ENCODE data around the gene FGF13. TPM values are rescaled to one million over a fixed set of nuclear protein-coding genes. Genes with fewer than 3 reads are reported as not detected.

FGF13 gene
- total RNA-seq, 2 experiments from 2014 or later, result not detected

DNA sequence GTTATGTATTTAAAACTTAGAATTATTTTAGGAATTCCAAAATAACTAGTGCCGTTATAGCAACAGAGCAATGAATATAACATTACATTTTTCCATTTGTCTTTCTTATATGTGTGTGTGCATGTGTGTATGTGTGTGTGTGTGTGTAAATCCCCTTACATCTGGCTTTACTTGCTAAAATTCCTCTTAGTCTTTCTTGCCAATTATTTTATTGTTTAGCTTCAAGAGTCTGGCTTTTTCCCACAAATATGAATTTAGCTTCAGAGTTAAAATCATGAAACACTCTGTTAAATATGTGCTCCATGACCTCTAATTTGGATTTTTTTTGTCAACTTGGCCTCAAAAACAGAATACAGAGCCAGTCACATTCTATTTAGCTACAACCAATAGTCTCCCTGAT lies 18.9 kb downstream of the FGF13 start:
- Histone ChIP-seq H4K20me1 (ENCODE audit: insufficient read depth, low read length) (no peaks in the 10 kb centered on the region), H3K9me2 (ENCODE audit: insufficient read depth, low read length) (no peaks in the 10 kb centered on the region), H2AFZ (ENCODE audit: low read length) (no peak overlapping the region), H3K4me3 (ENCODE audit: low read depth, low read length, poor library complexity, severe bottlenecking) (no peak overlapping the region), H3K9me3 (ENCODE audit: low read length) (no peaks in the 10 kb centered on the region), H3K4me1 (ENCODE audit: insufficient read depth, low read length, poor library complexity, severe bottlenecking) (no peaks in the 10 kb centered on the region), H3K36me3 (ENCODE audit: insufficient read depth, low read length) (no peaks in the 10 kb centered on the region), H3K4me2 (ENCODE audit: low read length) (no peak overlapping the region), H3K27ac (ENCODE audit: low read depth, low read length, poor library complexity, severe bottlenecking) (no peak overlapping the region), H3K79me2 (ENCODE audit: insufficient read depth, low read depth, low read length) (no peaks in the 10 kb centered on the region)
- no peak for TF ChIP-seq EZH2phosphoT487 (IDR thresholded peaks at IDR 0.05; ENCODE audit: borderline replicate concordance, low read depth, low read length)
- TF ChIP-seq, protein P1, sequence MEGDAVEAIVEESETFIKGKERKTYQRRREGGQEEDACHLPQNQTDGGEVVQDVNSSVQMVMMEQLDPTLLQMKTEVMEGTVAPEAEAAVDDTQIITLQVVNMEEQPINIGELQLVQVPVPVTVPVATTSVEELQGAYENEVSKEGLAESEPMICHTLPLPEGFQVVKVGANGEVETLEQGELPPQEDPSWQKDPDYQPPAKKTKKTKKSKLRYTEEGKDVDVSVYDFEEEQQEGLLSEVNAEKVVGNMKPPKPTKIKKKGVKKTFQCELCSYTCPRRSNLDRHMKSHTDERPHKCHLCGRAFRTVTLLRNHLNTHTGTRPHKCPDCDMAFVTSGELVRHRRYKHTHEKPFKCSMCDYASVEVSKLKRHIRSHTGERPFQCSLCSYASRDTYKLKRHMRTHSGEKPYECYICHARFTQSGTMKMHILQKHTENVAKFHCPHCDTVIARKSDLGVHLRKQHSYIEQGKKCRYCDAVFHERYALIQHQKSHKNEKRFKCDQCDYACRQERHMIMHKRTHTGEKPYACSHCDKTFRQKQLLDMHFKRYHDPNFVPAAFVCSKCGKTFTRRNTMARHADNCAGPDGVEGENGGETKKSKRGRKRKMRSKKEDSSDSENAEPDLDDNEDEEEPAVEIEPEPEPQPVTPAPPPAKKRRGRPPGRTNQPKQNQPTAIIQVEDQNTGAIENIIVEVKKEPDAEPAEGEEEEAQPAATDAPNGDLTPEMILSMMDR (conservative IDR thresholded peaks at IDR 0.05; ENCODE audit: low read length), result no peak
- BruUV-seq (replicated peaks), result no TSS peak
- POLR2A ChIA-PET, result interaction anchor here (0.6 to 0.7 kb wide), 2 partner anchors 15 to 785 kb away, joined by 3 to 4 read pairs; no protein-coding TSS in a partner anchor
- DNase-seq (ENCODE audit: low spot score), result no peak
- CTCF ChIA-PET (ENCODE audit: unreplicated experiment), result no interaction called here
- intact Hi-C loops (cut with micrococcal nuclease; ENCODE audit: unreplicated experiment), result no loop called here

- TF ChIP-seq, protein P1 (conservative IDR thresholded peaks at IDR 0.05; ENCODE audit: low read length), result no peak
- TF ChIP-seq EZH2phosphoT487 (IDR thresholded peaks at IDR 0.05; ENCODE audit: borderline replicate concordance, low read depth, low read length), result no peak
- ChIA-PET POLR2A (interaction anchor here (1.2 kb wide), 1 partner anchor 32 kb away, joined by 3 read pairs; no protein-coding TSS in a partner anchor), CTCF (ENCODE audit: unreplicated experiment) (no interaction called here)
- H3K4me1 ChIP-seq (ENCODE audit: insufficient read depth, low read length, poor library complexity, severe bottlenecking), result no peaks in the 10 kb centered on the region
- H3K4me3 ChIP-seq (ENCODE audit: low read depth, low read length, poor library complexity, severe bottlenecking), result no peak overlapping the region
- intact Hi-C loops (cut with micrococcal nuclease; ENCODE audit: unreplicated experiment), result no loop called here
- H3K9me2 ChIP-seq (ENCODE audit: insufficient read depth, low read length), result no peaks in the 10 kb centered on the region
- no peaks in the 10 kb centered on the region for H4K20me1 ChIP-seq (ENCODE audit: insufficient read depth, low read length)
- no peak overlapping the region for H2AFZ ChIP-seq (ENCODE audit: low read length)
- H3K36me3 ChIP-seq (ENCODE audit: insufficient read depth, low read length), result no peaks in the 10 kb centered on the region
- H3K79me2 ChIP-seq (ENCODE audit: insufficient read depth, low read depth, low read length), result no peaks in the 10 kb centered on the region
- BruUV-seq (replicated peaks), result no TSS peak
- H3K27ac ChIP-seq (ENCODE audit: low read depth, low read length, poor library complexity, severe bottlenecking), result no peak overlapping the region
- no peaks in the 10 kb centered on the region for H3K9me3 ChIP-seq (ENCODE audit: low read length)
- no peak overlapping the region for H3K4me2 ChIP-seq (ENCODE audit: low read length)
- DNase-seq (ENCODE audit: low spot score), result no peak
Observed at GRCh38 chrX:138691186-138691585, 20.3 kb downstream of the FGF13 start.

DNA sequence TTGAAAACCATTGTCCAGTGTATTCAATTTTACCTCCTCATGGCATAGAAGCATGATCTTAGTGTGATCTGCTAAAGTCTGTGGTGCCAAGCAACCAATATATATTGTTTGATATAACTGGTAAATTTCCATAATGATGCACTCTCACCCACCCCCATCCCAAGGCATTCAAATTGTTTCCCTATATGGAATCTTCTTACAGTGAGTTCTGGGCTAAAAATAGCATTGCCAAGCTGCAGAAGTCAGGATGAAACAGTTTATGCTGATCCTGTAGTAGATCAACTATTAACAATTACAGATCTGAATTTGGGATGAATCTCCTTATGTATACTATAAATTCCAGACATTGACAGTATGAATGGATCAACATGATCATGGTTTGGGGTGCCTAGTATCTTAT lies 20.9 kb downstream of the FGF13 start:
- Histone ChIP-seq H3K27ac (ENCODE audit: low read depth, low read length, poor library complexity, severe bottlenecking) (no peak overlapping the region), H3K4me2 (ENCODE audit: low read length) (no peak overlapping the region), H4K20me1 (ENCODE audit: insufficient read depth, low read length) (no peaks in the 10 kb centered on the region), H3K36me3 (ENCODE audit: insufficient read depth, low read length) (no peaks in the 10 kb centered on the region), H3K4me1 (ENCODE audit: insufficient read depth, low read length, poor library complexity, severe bottlenecking) (no peaks in the 10 kb centered on the region), H3K79me2 (ENCODE audit: insufficient read depth, low read depth, low read length) (no peaks in the 10 kb centered on the region), H3K9me2 (ENCODE audit: insufficient read depth, low read length) (no peaks in the 10 kb centered on the region), H2AFZ (ENCODE audit: low read length) (no peak overlapping the region), H3K4me3 (ENCODE audit: low read depth, low read length, poor library complexity, severe bottlenecking) (no peak overlapping the region), H3K9me3 (ENCODE audit: low read length) (no peaks in the 10 kb centered on the region)
- POLR2A ChIA-PET, result interaction anchor here (1.2 kb wide), 1 partner anchor 32 kb away, joined by 3 read pairs; no protein-coding TSS in a partner anchor
- intact Hi-C loops (cut with micrococcal nuclease; ENCODE audit: unreplicated experiment), result no loop called here
- BruUV-seq (replicated peaks), result no TSS peak
- CTCF ChIA-PET (ENCODE audit: unreplicated experiment), result no interaction called here
- DNase-seq (ENCODE audit: low spot score), result no peak
- TF ChIP-seq EZH2phosphoT487 (IDR thresholded peaks at IDR 0.05; ENCODE audit: borderline replicate concordance, low read depth, low read length), result no peak
- TF ChIP-seq, protein P1 (conservative IDR thresholded peaks at IDR 0.05; ENCODE audit: low read length), result no peak
